Measurements from ENCODE around the gene ZPLD1.
A peak's percentile ranks its signal among the peaks of the same experiment; 100 is the strongest.

Gene ZPLD1

GRCh38 chr3:102449341-102449740, 14.5 kb downstream of the ZPLD1 start:
- TF ChIP-seq, protein P1, sequence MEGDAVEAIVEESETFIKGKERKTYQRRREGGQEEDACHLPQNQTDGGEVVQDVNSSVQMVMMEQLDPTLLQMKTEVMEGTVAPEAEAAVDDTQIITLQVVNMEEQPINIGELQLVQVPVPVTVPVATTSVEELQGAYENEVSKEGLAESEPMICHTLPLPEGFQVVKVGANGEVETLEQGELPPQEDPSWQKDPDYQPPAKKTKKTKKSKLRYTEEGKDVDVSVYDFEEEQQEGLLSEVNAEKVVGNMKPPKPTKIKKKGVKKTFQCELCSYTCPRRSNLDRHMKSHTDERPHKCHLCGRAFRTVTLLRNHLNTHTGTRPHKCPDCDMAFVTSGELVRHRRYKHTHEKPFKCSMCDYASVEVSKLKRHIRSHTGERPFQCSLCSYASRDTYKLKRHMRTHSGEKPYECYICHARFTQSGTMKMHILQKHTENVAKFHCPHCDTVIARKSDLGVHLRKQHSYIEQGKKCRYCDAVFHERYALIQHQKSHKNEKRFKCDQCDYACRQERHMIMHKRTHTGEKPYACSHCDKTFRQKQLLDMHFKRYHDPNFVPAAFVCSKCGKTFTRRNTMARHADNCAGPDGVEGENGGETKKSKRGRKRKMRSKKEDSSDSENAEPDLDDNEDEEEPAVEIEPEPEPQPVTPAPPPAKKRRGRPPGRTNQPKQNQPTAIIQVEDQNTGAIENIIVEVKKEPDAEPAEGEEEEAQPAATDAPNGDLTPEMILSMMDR (conservative IDR thresholded peaks at IDR 0.05; ENCODE audit: low read depth, low read length): no peak
- Histone ChIP-seq H3K4me2 (peak overlapping the region; percentile 40; the same call in 1 of the 2 replicates), H4K20me1 (ENCODE audit: insufficient read depth) (no peaks in the 10 kb centered on the region), H3K27me3 (ENCODE audit: insufficient read depth, low read depth) (no peaks in the 10 kb centered on the region), H3K4me1 (ENCODE audit: low read depth, poor library complexity, severe bottlenecking) (peaks cover 17% of the 10 kb centered on the region), H3K79me2 (ENCODE audit: insufficient read depth, low read depth) (no peaks in the 10 kb centered on the region), H2AFZ (ENCODE audit: low read depth) (peak overlapping the region; percentile 68; the same call in 1 of the 2 replicates), H3K9ac (no peak overlapping the region), H3K4me3 (IDR thresholded peaks at IDR 0.05; ENCODE audit: insufficient read depth, low read depth, low read length) (no peak overlapping the region), H3K27ac (peak overlapping the region; percentile 26; the same call in 1 of the 2 replicates), H3K36me3 (ENCODE audit: insufficient read depth) (no peaks in the 10 kb centered on the region)

DNA sequence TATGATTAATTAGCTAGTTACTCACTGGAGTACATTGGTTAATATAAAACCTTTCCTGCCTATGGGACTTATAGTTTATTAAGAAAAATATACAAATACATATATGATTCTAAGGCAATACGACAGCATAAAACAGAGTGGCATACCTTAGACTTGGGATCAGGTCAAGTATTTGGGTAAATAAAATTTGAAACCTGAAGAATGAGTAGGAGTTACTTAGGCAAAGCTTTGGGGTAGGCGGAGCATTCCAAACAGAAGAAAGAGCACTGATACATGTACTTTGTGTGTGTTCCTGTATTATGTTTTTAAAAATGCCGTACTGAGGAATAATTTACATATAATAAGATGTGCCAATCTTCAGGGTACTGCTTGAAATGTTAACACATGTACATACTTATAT, 15.1 kb downstream of the ZPLD1 start:
- H3K36me3 ChIP-seq (ENCODE audit: insufficient read depth): no peaks in the 10 kb centered on the region
- no peak overlapping the region for H3K4me2 ChIP-seq
- no peaks in the 10 kb centered on the region for H4K20me1 ChIP-seq (ENCODE audit: insufficient read depth)
- no peak overlapping the region for H3K4me3 ChIP-seq (IDR thresholded peaks at IDR 0.05; ENCODE audit: insufficient read depth, low read depth, low read length)
- no peaks in the 10 kb centered on the region for H3K27me3 ChIP-seq (ENCODE audit: insufficient read depth, low read depth)
- H3K4me1 ChIP-seq (ENCODE audit: low read depth, poor library complexity, severe bottlenecking): peaks cover 17% of the 10 kb centered on the region
- H3K79me2 ChIP-seq (ENCODE audit: insufficient read depth, low read depth): no peaks in the 10 kb centered on the region
- no peak overlapping the region for H2AFZ ChIP-seq (ENCODE audit: low read depth)
- no peak overlapping the region for H3K9ac ChIP-seq
- TF ChIP-seq, protein P1 (conservative IDR thresholded peaks at IDR 0.05; ENCODE audit: low read depth, low read length): no peak
- no peak overlapping the region for H3K27ac ChIP-seq

DNA sequence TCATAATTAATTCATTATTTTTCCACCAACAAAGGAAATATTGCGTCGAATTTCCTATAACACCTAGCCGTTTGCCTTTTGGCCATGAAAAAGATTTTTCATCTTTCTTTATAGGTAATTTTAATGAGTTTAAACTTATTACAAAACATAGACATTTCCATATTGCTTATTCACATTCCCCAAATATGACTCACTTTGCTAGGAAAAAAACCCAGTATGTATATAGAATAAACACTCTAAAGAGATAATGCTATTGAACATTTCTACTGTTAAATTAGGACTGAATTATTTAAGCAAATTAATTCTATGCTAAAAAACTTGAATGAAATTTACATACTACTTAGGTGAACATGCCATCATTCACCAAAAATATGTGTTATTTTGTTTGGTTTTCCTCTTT, 16.2 kb downstream of the ZPLD1 start:
- Histone ChIP-seq H3K4me2 (no peak overlapping the region), H3K4me3 (IDR thresholded peaks at IDR 0.05; ENCODE audit: insufficient read depth, low read depth, low read length) (no peak overlapping the region), H3K4me1 (ENCODE audit: low read depth, poor library complexity, severe bottlenecking) (peaks cover 17% of the 10 kb centered on the region), H2AFZ (ENCODE audit: low read depth) (no peak overlapping the region), H3K27ac (no peak overlapping the region), H3K36me3 (ENCODE audit: insufficient read depth) (no peaks in the 10 kb centered on the region), H4K20me1 (ENCODE audit: insufficient read depth) (no peaks in the 10 kb centered on the region), H3K27me3 (ENCODE audit: insufficient read depth, low read depth) (no peaks in the 10 kb centered on the region), H3K79me2 (ENCODE audit: insufficient read depth, low read depth) (no peaks in the 10 kb centered on the region), H3K9ac (no peak overlapping the region)
- TF ChIP-seq, protein P1 (conservative IDR thresholded peaks at IDR 0.05; ENCODE audit: low read depth, low read length): no peak

DNA sequence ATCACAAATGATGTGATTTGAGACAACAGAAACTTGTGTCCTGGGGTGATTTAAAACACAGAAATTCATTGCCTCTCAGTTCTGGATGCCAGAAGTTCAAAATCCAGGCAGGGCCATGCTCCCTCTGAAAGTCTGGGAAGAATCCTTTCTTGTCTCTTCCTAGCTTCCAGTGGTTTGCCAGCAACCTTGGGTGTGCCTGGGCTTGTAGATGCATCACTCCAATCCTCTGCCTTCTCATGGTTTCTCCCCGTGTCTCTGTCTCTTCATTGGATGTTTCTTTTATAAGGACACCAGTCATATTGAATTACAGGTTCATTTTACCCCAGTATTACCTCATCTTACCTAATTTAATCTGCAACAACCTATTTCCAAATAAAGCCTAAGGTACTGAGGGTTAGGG, 16.7 kb downstream of the ZPLD1 start:
- TF ChIP-seq, protein P1 (conservative IDR thresholded peaks at IDR 0.05; ENCODE audit: low read depth, low read length): no peak
- no peak overlapping the region for H3K4me3 ChIP-seq (IDR thresholded peaks at IDR 0.05; ENCODE audit: insufficient read depth, low read depth, low read length)
- H3K27me3 ChIP-seq (ENCODE audit: insufficient read depth, low read depth): no peaks in the 10 kb centered on the region
- H2AFZ ChIP-seq (ENCODE audit: low read depth): no peak overlapping the region
- H3K27ac ChIP-seq: no peak overlapping the region
- H3K4me2 ChIP-seq: no peak overlapping the region
- no peaks in the 10 kb centered on the region for H3K79me2 ChIP-seq (ENCODE audit: insufficient read depth, low read depth)
- H3K4me1 ChIP-seq (ENCODE audit: low read depth, poor library complexity, severe bottlenecking): peaks cover 17% of the 10 kb centered on the region
- H4K20me1 ChIP-seq (ENCODE audit: insufficient read depth): no peaks in the 10 kb centered on the region
- no peaks in the 10 kb centered on the region for H3K36me3 ChIP-seq (ENCODE audit: insufficient read depth)
- no peak overlapping the region for H3K9ac ChIP-seq
